GM18951 (cell line): ENCODE data around the gene NPY2R.

Source experiments
- POLR2A ChIP-seq: IDR thresholded peaks from 4 replicates; pipeline ENCODE4 v1.6.1; 2011; ENCODE audit warnings: mild to moderate bottlenecking; ENCODE audit not compliant: insufficient read length, insufficient read depth; ENCODE audit errors: extremely low read depth
- in situ Hi-C: fragments of 300-500 bp; cut with MboI; formaldehyde crosslinking; loops from one replicate; pipeline ENCODE4 v1.12.0; 2022; ENCODE audit warnings: low sequenced_read_pairs, mixed read lengths, inconsistent platforms; ENCODE audit not compliant: unreplicated experiment

Gene NPY2R, protein sequence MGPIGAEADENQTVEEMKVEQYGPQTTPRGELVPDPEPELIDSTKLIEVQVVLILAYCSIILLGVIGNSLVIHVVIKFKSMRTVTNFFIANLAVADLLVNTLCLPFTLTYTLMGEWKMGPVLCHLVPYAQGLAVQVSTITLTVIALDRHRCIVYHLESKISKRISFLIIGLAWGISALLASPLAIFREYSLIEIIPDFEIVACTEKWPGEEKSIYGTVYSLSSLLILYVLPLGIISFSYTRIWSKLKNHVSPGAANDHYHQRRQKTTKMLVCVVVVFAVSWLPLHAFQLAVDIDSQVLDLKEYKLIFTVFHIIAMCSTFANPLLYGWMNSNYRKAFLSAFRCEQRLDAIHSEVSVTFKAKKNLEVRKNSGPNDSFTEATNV

DNA sequence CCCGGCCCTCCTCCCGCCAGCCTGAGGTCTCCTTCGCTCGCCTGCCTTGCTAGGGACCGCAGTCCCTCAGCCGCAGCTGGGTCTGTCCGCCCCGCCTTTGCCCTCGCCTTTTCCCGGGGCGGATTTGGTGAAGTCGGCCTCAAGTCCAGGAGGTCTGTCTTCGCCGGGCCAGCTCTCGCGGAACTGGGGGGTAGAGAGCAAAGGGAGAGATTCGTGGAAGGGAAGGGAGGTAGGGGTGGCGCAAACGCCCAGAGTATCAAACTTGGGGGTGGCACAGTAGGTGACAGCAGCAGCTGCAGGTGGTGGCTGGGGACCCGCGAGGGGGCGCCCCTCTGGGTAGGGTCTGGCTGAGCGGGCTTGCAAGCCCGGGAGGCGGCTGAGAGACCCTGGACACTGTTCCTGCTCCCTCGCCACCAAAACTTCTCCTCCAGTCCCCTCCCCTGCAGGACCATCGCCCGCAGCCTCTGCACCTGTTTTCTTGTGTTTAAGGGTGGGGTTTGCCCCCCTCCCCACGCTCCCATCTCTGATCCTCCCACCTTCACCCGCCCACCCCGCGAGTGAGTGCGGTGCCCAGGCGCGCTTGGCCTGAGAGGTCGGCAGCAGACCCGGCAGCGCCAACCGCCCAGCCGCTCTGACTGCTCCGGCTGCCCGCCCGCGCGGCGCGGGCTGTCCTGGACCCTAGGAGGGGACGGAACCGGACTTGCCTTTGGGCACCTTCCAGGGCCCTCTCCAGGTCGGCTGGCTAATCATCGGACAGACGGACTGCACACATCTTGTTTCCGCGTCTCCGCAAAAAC lies at the start of gene NPY2R:
Gene NPY2R, plus strand, starts transcription at position 379 of the 797 bp plus-strand sequence. CDS start 5,304 bp downstream, outside the sequence.
- in situ Hi-C loops = no loop called here
- no peak for TF ChIP-seq POLR2A

DNA sequence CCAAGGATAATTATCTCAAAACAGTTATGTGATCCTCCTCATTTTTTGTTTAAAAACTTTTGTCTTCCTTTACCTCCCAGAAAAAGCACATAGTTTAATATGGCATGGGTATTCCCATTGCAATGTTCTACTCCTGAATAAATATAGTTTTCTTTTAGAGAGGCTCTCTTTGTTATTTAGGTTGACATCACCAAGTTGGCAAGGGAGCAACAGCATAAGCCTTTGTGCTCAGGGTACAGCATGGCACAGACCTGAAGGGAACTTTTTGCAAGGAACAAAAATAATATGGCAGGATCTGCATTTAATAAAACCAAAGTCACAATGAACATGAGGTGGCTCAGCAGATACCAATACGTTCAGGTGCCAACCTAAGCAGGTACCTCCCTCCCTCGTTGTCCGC lies 47.1 kb upstream of the NPY2R start:
- in situ Hi-C loops = no loop called here
- no peak for TF ChIP-seq POLR2A

DNA sequence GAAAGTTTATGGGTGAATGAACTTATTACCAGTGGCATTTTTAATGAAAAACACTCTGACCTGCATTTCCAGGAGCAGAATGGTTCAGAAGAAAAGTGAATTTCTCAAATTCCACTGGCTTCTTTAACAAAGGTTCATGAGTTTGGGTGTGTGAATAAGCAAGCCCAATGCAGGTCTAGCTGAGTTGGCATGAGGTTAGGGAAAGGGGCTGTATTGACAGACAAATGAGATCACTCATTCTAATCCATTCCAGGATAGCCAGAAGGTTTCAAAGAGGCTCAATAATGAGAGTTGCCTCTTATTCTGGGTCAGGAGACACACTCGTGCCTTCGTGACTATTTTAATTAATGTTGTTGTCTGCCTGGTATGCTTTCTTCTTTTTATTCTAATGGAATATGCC lies 43.7 kb upstream of the NPY2R start:
- in situ Hi-C loops = no loop called here
- TF ChIP-seq POLR2A = no peak

DNA sequence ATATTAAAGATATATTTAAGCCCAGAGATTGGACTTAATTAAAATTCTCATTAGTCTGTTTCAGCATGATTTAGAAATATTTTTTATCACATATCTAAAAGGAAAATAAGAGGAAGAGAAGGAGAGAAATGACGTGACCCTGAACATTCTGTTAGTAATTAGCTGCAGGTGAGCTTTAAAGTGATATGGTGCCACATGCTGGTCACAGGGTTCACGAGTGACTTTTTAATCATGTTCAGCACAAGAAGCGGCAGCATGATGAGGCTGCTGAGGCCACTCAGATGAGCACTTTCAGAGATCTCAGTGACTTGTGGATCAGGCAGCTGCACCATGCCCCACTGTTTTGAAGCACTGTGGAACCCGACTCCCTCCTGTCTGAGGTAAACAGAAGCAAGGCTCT lies 37.9 kb upstream of the NPY2R start:
- in situ Hi-C loops = no loop called here
- no peak for TF ChIP-seq POLR2A

DNA sequence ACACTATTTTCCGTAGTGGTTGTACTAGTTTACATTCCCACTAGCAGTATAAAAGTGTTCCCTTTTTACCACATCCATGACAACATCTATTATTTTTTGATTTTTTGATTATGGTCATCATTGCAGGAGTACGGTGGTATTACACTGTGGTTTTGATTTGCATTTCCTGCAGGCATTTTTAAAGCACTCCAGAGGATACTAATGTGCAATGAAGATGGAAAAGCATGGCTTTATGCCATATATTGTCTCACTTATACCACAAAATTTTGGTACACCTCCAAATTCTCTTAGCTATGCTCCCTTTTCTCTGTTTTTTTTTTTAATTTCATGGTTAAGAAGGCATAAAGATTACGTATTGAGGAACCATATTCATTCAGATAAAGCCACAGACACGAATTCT lies 35.1 kb upstream of the NPY2R start:
- in situ Hi-C loops = no loop called here
- TF ChIP-seq POLR2A = no peak

DNA sequence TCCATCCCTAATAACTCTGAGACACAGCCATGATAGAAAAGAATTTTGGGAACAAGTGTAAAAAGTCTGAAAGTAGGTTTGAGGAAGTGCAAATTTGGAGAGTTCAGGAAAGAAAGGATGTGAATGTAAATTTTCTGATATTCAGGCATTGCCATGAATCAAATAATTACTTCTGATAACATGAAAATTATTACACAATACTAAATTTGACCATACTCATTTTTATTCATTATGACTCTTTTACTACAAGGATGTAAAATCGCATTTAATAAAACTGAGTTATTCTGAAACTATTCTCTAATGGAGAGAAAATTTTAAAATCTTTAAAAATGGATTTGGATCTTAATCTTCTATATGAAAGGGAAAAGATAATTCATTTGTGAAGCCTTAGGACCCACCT lies 33.8 kb upstream of the NPY2R start:
- no peak for TF ChIP-seq POLR2A
- in situ Hi-C loops = no loop called here

DNA sequence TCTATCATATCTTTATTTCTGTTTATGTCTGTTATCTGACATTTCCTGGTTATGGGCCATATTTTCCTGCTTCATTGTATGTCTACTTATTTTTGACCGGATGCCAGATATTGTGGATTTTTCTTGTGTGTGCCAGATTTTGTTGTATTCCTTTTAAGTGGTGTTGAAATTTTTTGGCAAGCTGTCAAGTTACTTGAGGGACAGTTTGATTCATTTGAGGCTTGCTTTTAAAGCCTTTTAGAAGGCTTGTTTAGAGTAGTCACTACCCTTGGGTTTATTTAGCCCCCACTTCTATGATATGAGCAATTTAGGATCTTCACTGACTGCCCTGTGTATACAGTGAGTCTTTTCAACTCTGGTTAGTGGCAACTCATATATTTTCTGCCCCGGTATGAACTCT lies 29.2 kb upstream of the NPY2R start:
- in situ Hi-C loops = no loop called here
- no peak for TF ChIP-seq POLR2A

DNA sequence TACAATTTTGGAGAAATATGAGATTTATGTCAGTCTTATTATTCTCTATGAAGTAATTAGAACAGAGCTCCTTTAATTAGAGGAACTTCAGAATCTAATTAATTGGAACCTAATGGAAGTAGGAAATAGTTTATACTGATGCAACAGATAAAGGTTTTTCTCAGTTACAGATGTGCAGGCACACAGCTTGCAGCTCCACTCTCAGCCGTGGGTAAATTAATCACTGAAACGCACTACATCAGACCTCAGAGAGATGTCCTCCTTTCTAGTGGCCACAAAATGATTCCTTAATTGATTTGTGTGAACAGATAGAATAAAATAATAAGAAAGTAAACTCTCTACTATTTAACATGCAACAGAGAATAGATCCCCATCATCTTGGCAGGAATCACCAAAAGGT lies 21.5 kb upstream of the NPY2R start:
- TF ChIP-seq POLR2A = no peak
- in situ Hi-C loops = no loop called here

DNA sequence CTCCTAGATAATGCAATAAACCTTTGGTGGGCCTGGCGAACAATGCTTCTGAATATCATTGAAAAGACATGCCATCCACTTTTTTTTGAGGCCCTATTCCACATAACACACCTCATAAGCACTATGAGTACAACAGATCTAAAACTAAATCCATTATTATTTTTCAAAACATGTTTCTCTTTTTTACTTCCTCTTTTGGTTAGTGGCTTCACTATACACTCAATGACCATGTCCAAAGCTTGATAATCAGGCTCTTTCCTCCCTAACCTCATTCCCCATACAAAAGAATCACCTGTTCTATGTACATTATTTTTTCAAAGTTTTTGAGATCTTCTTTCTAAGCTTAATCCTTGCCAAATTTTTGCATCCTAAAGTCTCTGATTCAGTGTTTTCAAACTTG lies 20.4 kb upstream of the NPY2R start:
- TF ChIP-seq POLR2A = no peak
- in situ Hi-C loops = no loop called here

DNA sequence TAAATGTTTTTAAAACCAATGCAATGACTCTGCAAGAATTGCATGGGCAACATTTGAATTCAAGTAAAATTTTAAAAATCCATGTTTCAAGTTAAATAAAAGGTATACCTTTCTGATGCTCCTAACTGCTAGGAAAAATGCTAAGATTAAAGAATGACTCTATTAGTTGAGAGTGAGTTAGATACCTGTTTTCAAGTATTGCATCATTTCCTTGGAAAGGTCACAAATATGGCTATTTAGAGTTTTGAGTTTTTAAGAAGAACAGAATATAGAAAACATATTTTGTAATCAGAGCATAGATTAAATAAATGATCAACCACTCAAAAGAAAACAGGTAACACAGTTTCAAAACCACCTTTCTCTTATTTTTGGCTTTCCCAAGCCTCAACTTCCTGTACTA lies 18.3 kb upstream of the NPY2R start:
- no peak for TF ChIP-seq POLR2A
- in situ Hi-C loops = no loop called here

DNA sequence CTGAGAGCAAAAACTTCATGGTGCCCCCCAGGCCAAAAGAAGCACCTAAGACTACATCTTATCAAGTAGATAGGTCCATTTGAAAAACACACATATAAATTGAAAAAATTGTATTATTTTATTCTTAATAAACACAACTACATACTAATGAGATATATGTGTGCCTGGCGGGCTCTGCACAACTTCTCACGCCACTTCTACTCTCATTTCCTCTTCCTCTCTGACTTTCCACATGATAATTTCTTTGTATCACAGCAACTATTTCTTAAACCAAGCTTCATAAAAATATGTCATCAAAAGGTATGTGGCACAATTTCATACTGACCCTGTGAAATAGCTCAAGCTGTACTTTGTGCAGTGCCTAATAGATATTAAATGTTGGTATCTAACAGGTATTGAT lies 10.7 kb upstream of the NPY2R start:
- TF ChIP-seq POLR2A = no peak
- in situ Hi-C loops = no loop called here

DNA sequence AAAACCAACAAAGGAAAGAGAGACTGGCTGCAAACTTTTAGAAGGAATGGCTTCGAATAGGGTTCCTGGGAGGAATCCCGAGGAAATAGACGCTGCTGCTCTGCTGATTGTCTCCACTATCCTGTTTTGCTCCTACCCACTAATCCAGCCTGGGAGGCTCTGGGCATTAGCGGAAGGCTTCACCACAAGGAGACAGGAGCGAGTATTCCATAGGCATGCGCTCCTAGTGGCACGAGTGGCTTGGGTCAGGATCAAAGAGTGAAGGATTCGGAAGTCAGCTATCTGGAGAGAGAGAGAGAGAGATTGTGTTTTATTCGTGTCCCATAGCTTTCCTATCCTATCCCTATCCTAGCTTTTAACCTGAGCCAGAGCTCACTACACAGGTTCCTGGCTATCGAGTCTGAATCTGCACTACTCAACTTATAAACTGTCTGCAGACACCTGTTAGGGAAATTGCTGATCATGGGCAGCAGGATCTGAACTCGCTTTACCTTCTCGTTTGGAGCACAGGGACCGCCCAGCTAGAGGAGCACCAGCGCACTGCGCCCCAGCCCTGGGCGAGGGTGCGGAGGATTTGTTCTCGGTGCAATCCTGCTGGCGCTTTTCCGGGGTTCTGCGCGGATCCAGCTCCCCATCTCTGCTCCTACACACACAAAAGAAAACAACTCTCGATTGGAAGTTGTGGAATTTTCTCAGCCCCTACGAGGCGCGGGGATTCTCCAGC lies 740 bp upstream of the NPY2R start:
- TF ChIP-seq POLR2A = no peak
- in situ Hi-C loops = no loop called here

DNA sequence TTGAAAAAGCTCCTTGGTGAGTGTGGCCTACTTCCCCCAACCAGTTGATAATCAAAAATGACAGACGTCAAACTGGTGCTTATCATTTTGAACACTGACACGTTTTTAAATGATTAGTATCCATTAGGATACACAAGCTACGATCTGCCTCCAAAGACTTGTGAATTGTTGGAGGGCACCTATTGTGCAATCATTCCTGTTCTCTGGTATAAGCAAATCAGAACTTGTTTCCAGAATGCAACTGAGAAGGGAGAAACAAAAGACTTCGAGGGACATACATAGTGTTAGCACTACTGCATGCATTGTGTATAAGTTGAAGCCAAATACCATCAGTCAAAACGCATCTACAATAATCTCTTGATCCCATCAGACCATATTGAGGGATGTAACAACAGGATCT lies 11.6 kb downstream of the NPY2R start:
- no peak for TF ChIP-seq POLR2A
- in situ Hi-C loops = no loop called here
